ENCODE measurements around the gene NECTIN2.

DNA sequence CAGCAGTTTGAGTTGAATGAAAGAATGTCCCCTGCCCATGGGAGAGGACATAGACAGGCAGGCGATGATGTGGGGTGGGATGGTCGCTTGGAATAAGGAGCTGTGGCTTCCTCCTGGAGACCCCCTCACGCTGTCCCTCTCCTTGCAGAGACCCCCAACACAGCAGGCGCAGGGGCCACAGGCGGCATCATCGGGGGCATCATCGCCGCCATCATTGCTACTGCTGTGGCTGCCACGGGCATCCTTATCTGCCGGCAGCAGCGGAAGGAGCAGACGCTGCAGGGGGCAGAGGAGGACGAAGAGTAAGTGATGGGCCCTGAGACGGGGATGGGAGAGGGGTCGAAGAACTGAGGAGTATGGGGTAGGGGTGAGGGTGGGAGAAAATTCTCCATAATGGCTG is 36.0 kb downstream of the NECTIN2 start:
- TF ChIP-seq EZH2phosphoT487 (conservative IDR thresholded peaks at IDR 0.05; ENCODE audit: low read length) = no peak
- TF ChIP-seq, protein P1, sequence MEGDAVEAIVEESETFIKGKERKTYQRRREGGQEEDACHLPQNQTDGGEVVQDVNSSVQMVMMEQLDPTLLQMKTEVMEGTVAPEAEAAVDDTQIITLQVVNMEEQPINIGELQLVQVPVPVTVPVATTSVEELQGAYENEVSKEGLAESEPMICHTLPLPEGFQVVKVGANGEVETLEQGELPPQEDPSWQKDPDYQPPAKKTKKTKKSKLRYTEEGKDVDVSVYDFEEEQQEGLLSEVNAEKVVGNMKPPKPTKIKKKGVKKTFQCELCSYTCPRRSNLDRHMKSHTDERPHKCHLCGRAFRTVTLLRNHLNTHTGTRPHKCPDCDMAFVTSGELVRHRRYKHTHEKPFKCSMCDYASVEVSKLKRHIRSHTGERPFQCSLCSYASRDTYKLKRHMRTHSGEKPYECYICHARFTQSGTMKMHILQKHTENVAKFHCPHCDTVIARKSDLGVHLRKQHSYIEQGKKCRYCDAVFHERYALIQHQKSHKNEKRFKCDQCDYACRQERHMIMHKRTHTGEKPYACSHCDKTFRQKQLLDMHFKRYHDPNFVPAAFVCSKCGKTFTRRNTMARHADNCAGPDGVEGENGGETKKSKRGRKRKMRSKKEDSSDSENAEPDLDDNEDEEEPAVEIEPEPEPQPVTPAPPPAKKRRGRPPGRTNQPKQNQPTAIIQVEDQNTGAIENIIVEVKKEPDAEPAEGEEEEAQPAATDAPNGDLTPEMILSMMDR (IDR thresholded peaks at IDR 0.05; ENCODE audit: insufficient read depth, low read length, poor library complexity, severe bottlenecking) = no peak

Data from SU-DHL-6 (cell line).